RWPE1 (cell line): Measurements from ENCODE around the gene GTF2H4.

Source experiments
- CTCF ChIA-PET: fragments of 350-600 bp; sonication (Branson Sonifier 250); formaldehyde crosslinking; extraction: SDS; loops from one replicate; lab custom pipeline; 2021; lab: Yijun Ruan, JAX
- POLR2A ChIA-PET: fragments of 400-600 bp; formaldehyde crosslinking; extraction: SDS; loops from one replicate; lab custom pipeline; 2020; ENCODE audit warnings: antibody characterized with exemption; ENCODE audit not compliant: low non-redundant PET; lab: Yijun Ruan, JAX
- DNase-seq: peaks from one replicate; pipeline ENCODE4 v3.0.0; 2012; ENCODE audit warnings: low spot score
- H3K27ac ChIP-seq: fragments of 450-650 bp; 2 replicates; pipeline ENCODE4 v1.5.1; 2017
- TF ChIP-seq, protein P1 (sequence below): fragments of 450-650 bp; conservative IDR thresholded peaks from 2 replicates; pipeline ENCODE4 v1.5.1; 2017; ENCODE audit warnings: low read depth, mild to moderate bottlenecking

The GTF2H4 gene

GRCh38 chr6:30914076-30914853 is 6.3 kb downstream of the GTF2H4 start, which contains the start of gene VARS2:
TSS of gene VARS2 (plus strand) at chr6:30914238. CDS start at chr6:30914837, 599 bp downstream.
- POLR2A ChIA-PET: interaction anchor here (1.0 to 1.3 kb wide), 4 partner anchors 29 to 156 kb away, joined by 3 to 4 read pairs (median 3); no protein-coding TSS in a partner anchor
- DNase-seq: peak; percentile 96
- H3K27ac ChIP-seq: peak within 1 kb of the TSS; percentile 87
- CTCF ChIA-PET: interaction anchor here (0.6 to 3.9 kb wide), 29 partner anchors 18 to 430 kb away, joined by 3 to 29 read pairs (median 4); partner anchors contain the start of gene DDR1
- TF ChIP-seq, protein P1, sequence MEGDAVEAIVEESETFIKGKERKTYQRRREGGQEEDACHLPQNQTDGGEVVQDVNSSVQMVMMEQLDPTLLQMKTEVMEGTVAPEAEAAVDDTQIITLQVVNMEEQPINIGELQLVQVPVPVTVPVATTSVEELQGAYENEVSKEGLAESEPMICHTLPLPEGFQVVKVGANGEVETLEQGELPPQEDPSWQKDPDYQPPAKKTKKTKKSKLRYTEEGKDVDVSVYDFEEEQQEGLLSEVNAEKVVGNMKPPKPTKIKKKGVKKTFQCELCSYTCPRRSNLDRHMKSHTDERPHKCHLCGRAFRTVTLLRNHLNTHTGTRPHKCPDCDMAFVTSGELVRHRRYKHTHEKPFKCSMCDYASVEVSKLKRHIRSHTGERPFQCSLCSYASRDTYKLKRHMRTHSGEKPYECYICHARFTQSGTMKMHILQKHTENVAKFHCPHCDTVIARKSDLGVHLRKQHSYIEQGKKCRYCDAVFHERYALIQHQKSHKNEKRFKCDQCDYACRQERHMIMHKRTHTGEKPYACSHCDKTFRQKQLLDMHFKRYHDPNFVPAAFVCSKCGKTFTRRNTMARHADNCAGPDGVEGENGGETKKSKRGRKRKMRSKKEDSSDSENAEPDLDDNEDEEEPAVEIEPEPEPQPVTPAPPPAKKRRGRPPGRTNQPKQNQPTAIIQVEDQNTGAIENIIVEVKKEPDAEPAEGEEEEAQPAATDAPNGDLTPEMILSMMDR: peak; percentile 76

- ChIA-PET CTCF (interaction anchor here (0.6 to 3.9 kb wide), 15 partner anchors 12 to 251 kb away, joined by 3 to 29 read pairs (median 4); partner anchors contain the start of gene CDSN), POLR2A (no interaction called here)
- TF ChIP-seq, protein P1: no peak
- DNase-seq: no peak
- peak overlapping the region; percentile 87 for H3K27ac ChIP-seq
Observed at GRCh38 chr6:30914854-30915590, 7.0 kb downstream of the GTF2H4 start.

- DNase-seq: peak; percentile 75
- ChIA-PET CTCF (interaction anchor here (0.6 to 3.9 kb wide), 21 partner anchors 11 to 349 kb away, joined by 3 to 29 read pairs (median 4); partner anchors contain the start of genes CDSN, DDR1 and MUCL3), POLR2A (interaction anchor here (0.6 kb wide), 1 partner anchor 160 kb away, joined by 3 read pairs; no protein-coding TSS in a partner anchor)
- peak overlapping the region; percentile 87 for H3K27ac ChIP-seq
- TF ChIP-seq, protein P1: peak; percentile 74
Observed at GRCh38 chr6:30915591-30915946, 7.6 kb downstream of the GTF2H4 start.

DNA sequence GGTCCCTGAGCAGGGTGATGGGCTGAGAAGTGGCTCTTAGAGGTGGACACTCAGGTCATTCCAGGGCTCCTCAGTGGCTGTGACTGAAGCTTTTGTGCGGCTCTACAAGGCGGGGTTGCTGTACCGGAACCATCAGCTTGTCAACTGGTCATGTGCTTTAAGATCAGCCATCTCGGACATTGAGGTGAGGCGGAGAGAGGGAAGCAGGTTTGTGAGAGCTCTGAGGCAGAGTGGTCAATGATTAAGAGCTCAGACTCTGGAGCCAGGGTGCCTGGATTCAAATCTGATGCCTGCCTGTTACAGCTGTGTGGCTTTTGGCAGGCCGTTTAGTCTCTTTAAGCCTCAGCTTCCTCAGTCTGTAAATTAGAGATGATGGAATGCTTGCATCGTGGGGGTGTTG is 9.0 kb downstream of the GTF2H4 start:
- TF ChIP-seq, protein P1: no peak
- no peak for DNase-seq
- CTCF ChIA-PET: interaction anchor here (0.5 to 2.9 kb wide), 2 partner anchors 153 to 182 kb away, joined by 4 to 24 read pairs; no protein-coding TSS in a partner anchor
- peak overlapping the region; percentile 46 for H3K27ac ChIP-seq
- POLR2A ChIA-PET: no interaction called here

DNA sequence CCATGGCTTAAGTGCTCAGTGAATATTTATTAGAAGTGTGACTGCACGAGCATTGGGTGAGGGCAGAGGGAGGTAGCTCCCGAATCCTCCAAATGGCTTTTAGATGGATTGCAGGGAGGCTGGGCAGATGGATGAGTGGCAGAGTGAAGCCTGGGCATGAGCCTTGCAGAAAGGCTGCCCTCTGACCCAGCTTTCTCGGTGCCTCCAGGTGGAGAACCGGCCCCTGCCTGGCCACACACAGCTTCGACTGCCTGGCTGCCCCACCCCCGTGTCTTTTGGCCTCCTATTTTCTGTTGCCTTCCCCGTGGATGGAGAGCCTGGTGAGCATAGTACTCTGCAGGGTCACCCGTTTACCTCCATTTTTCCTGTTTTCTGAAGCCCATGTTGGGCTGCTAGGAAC is 9.5 kb downstream of the GTF2H4 start:
- POLR2A ChIA-PET: no interaction called here
- TF ChIP-seq, protein P1: no peak
- CTCF ChIA-PET: interaction anchor here (1.9 to 2.9 kb wide), 2 partner anchors 153 to 162 kb away, joined by 8 to 24 read pairs; no protein-coding TSS in a partner anchor
- no peak for DNase-seq
- H3K27ac ChIP-seq: peak overlapping the region; percentile 46

DNA sequence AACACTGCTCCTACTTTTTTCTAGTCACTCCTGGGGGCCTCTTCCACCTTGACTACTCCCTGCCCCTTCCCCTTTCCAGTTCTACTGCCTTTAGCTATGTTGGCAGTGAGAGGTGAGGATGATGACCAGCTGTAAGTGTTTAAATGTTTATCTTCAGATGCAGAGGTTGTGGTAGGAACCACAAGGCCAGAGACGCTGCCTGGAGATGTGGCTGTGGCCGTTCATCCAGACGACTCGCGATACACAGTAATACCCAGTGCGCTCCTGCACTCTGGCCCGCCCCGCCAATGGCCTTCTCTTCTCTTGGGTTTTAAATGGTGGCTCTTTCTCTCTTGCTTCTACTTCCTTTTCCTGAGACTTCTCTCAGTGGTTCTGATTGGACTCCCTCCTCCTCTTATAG is 10.7 kb downstream of the GTF2H4 start:
- POLR2A ChIA-PET: no interaction called here
- peak overlapping the region; percentile 20; the same call in 1 of the 2 replicates for H3K27ac ChIP-seq
- CTCF ChIA-PET: interaction anchor here (0.5 to 1.9 kb wide), 2 partner anchors 154 to 161 kb away, joined by 5 to 8 read pairs; no protein-coding TSS in a partner anchor
- DNase-seq: no peak
- TF ChIP-seq, protein P1: no peak
